Esophagus squamous epithelium (tissue), 5 donors: ENCODE data around the gene ALAS1. TPM values are rescaled to one million over a fixed set of nuclear protein-coding genes. Genes with fewer than 3 reads are reported as not detected.

ENCODE experiments used
- DNase-seq: peaks from one replicate; lab custom pipeline; 2025; lab: John Stamatoyannopoulos, UW
- H3K27ac ChIP-seq, 4 donors: fragments of 200-600 bp; sonication (generic); one replicate each; pipeline ENCODE4 v1.5.1; 2016 to 2019; ENCODE audit warnings: mild to moderate bottlenecking in 1 of 4
- H3K27me3 ChIP-seq, 4 donors: fragments of 200-600 bp; sonication (generic); 1 replicate in 3 of 4; 2 replicates in 1 of 4; pipeline versions ENCODE4 v1.5.1 to v1.6.0; 2017 to 2021; ENCODE audit warnings: antibody characterized with exemption in 1 of 4
- H3K36me3 ChIP-seq, 3 donors: fragments of 200-600 bp; sonication (generic); one replicate each; pipeline ENCODE4 v1.5.1; 2016 to 2019
- H3K4me1 ChIP-seq, 3 donors: fragments of 200-600 bp; sonication (generic); one replicate each; pipeline ENCODE4 v1.5.1; 2017 to 2019
- H3K4me3 ChIP-seq, 4 donors: fragments of 200-600 bp; sonication (generic); 1 replicate in 3 of 4; 2 replicates in 1 of 4; pipeline ENCODE4 v1.5.1; 2016 to 2019; ENCODE audit warnings: mild to moderate bottlenecking in 2 of 4, moderate library complexity in 1 of 4
- H3K9me3 ChIP-seq, 3 donors: fragments of 200-600 bp; sonication (generic); one replicate each; pipeline ENCODE4 v1.5.1; 2016 to 2019
- CTCF ChIP-seq, 6 experiments: fragments of 450-650 bp in 4 of 6; fragments of 200-600 bp in 2 of 6; sonication (generic) in 2 of 6; IDR thresholded peaks; one replicate each; pipeline ENCODE4 v1.5.1; 2016 to 2019; ENCODE audit warnings: antibody characterized with exemption in 6 of 6, mild to moderate bottlenecking in 4 of 6, moderate library complexity in 4 of 6
- POLR2A ChIP-seq, 4 donors: fragments of 450-650 bp; IDR thresholded peaks; one replicate each; pipeline ENCODE4 v1.6.1; 2017; ENCODE audit warnings: antibody characterized with exemption in 4 of 4, mild to moderate bottlenecking in 4 of 4, moderate library complexity in 3 of 4
- WGBS, 2 donors: methylation state at CpG; one replicate each; pipeline ENCODE4 v1.1.5; 2018; 5-methylcytosine and 5-hydroxymethylcytosine counted together
- intact Hi-C: fragments of 100-400 bp; cut with DNase I; formaldehyde crosslinking; loops from one replicate; pipeline ENCODE4 v1.15.0; 2022
- total RNA-seq, 4 donors: library from RNA; depleted of rRNA; stranded (reverse); fragments of >200 nt; gene quantifications; one replicate each; pipeline ENCODE4 v1.1.0, GENCODE V29; 2016
- donor health status: DM: yes; HTN: yes; CAD: no.

ALAS1 gene
- total RNA-seq, 4 donors from 2014 or later, result 28.3 to 45.5 (median 35.1) TPM

- intact Hi-C loops, result no loop called here
- no peaks in the 10 kb centered on the region for H3K9me3 ChIP-seq
- H3K36me3 ChIP-seq, result no peaks in the 10 kb centered on the region
- DNase-seq, result no peak
- 100% methylated on average over 1 of the region's 1 CpG; no CpG with 5 or more reads in 1 of the 2 donors for WGBS, 2 donors
- no peak overlapping the region for H3K4me3 ChIP-seq
- no peaks in the 10 kb centered on the region for H3K27me3 ChIP-seq
- peaks cover 0 to 23% (median 5%) of the 10 kb centered on the region in 3 donors for H3K4me1 ChIP-seq
- no peak for TF ChIP-seq CTCF (IDR thresholded peaks at IDR 0.05)
- TF ChIP-seq POLR2A (IDR thresholded peaks at IDR 0.05), result no peak
- no peak overlapping the region for H3K27ac ChIP-seq
Measured at GRCh38 chr3:52173101-52173500, 24.9 kb upstream of the ALAS1 start.

- 65% methylated on average over 9 of the region's 9 CpGs for WGBS, 2 donors
- no peak overlapping the region for H3K4me3 ChIP-seq
- intact Hi-C loops, result no loop called here
- no peak for DNase-seq
- no peaks in the 10 kb centered on the region for H3K36me3 ChIP-seq
- no peaks in the 10 kb centered on the region for H3K9me3 ChIP-seq
- TF ChIP-seq POLR2A (IDR thresholded peaks at IDR 0.05), result no peak
- no peak for TF ChIP-seq CTCF (IDR thresholded peaks at IDR 0.05)
- H3K27me3 ChIP-seq, result no peaks in the 10 kb centered on the region
- peaks cover 0 to 23% (median 5%) of the 10 kb centered on the region in 3 donors for H3K4me1 ChIP-seq
- no peak overlapping the region for H3K27ac ChIP-seq
Measured at GRCh38 chr3:52174896-52175295, 23.1 kb upstream of the ALAS1 start.

- no peaks in the 10 kb centered on the region for H3K27me3 ChIP-seq
- peaks cover 0 to 23% (median 5%) of the 10 kb centered on the region in 3 donors for H3K4me1 ChIP-seq
- H3K9me3 ChIP-seq, result no peaks in the 10 kb centered on the region
- TF ChIP-seq POLR2A (IDR thresholded peaks at IDR 0.05) (no peak), CTCF (IDR thresholded peaks at IDR 0.05) (no peak)
- WGBS, 2 donors, result 77 to 97% methylated on average over 6 to 12 of the region's 14 CpGs
- intact Hi-C loops, result no loop called here
- DNase-seq, result no peak
- H3K27ac ChIP-seq, result no peak overlapping the region
- H3K4me3 ChIP-seq, result no peak overlapping the region
- H3K36me3 ChIP-seq, result no peaks in the 10 kb centered on the region
Measured at GRCh38 chr3:52175416-52176179, 22.4 kb upstream of the ALAS1 start.

DNA sequence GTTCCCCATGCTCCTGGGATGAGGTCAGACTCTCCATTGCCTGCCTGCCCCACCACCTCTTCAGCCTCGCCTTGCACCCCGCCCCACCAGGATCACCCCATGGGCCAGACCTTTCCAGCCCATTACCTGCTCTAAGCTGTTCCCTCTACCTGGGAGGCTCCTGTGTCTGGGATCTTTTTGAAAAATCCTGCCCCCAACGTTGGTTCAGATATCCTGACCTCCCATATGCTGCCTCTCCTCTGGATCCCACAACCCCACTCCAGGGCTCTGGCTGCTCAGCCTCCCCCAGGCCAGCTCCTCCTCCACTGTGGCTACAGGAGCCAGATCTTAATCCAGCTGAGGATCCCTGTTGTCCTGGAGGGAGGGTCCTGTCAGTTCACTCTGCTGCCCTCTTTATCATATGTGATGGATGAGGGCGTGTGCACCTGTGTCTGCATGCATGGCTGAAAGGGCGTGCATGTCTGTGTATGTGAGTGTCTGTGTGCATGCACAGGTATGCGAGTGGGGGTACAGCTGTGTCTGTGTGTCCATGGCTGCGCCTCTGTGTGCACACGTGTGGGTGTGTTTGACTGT is 21.7 kb upstream of the ALAS1 start:
- H3K4me3 ChIP-seq, result no peak overlapping the region
- no peak overlapping the region for H3K27ac ChIP-seq
- H3K4me1 ChIP-seq, result peaks cover 0 to 23% (median 5%) of the 10 kb centered on the region in 3 donors
- H3K36me3 ChIP-seq, result no peaks in the 10 kb centered on the region
- DNase-seq, result no peak
- TF ChIP-seq POLR2A (IDR thresholded peaks at IDR 0.05) (no peak), CTCF (IDR thresholded peaks at IDR 0.05) (no peak)
- no peaks in the 10 kb centered on the region for H3K9me3 ChIP-seq
- H3K27me3 ChIP-seq, result no peaks in the 10 kb centered on the region
- WGBS, 2 donors, result 78 to 89% methylated on average over 3 to 7 of the region's 8 CpGs
- intact Hi-C loops, result no loop called here
